OCI-LY3 (cell line): ENCODE data around the gene ASIC5.

Source experiments
- H2AFZ ChIP-seq: fragments of 200-600, 300-600 bp; shearing (Covaris generic); 2 replicates; pipeline ENCODE4 v1.6.0; 2014; ENCODE audit warnings: antibody characterized with exemption, low read depth, low read length
- H3K27ac ChIP-seq: fragments of 200-600, 300-600 bp; sonication (generic); 2 replicates; pipeline ENCODE4 v1.5.1; 2014; ENCODE audit warnings: mild to moderate bottlenecking, low read length, moderate library complexity, mixed read lengths
- H3K27me3 ChIP-seq: fragments of 200-600, 300-600 bp; sonication (generic); 2 replicates; pipeline ENCODE4 v1.6.1; 2014; ENCODE audit warnings: low read depth, low read length, mixed read lengths
- H3K36me3 ChIP-seq: fragments of 200-600, 300-600 bp; sonication (generic); replicated peaks from 2 replicates; pipeline ENCODE3; 2014; ENCODE audit warnings: low read depth, low read length, mixed read lengths
- H3K4me1 ChIP-seq: fragments of 300-600, 200-600 bp; sonication (generic); 2 replicates; pipeline ENCODE4 v1.6.1; 2014; ENCODE audit warnings: low read length, mixed read lengths
- H3K4me2 ChIP-seq: fragments of 200-600, 300-600 bp; sonication (generic); 2 replicates; pipeline ENCODE4 v1.6.1; 2014; ENCODE audit warnings: low read length, mixed read lengths
- H3K4me3 ChIP-seq: fragments of 300-600, 200-600 bp; sonication (generic); 2 replicates; pipeline ENCODE4 v1.5.1; 2014; ENCODE audit warnings: antibody characterized with exemption, mild to moderate bottlenecking, low read length, moderate library complexity
- H3K79me2 ChIP-seq: fragments of 300-600, 200-600 bp; shearing (Covaris generic); 2 replicates; pipeline ENCODE4 v1.6.1; 2014; ENCODE audit warnings: mild to moderate bottlenecking, low read length, mixed read lengths
- H3K9ac ChIP-seq: fragments of 300-600, 200-600 bp; shearing (Covaris generic); 2 replicates; pipeline ENCODE4 v1.6.0; 2014; ENCODE audit warnings: mild to moderate bottlenecking, low read length, moderate library complexity
- H3K9me3 ChIP-seq: fragments of 200-600, 300-600 bp; shearing (Covaris generic); 2 replicates; pipeline ENCODE4 v1.6.1; 2014; ENCODE audit warnings: low read length, mixed read lengths; ENCODE audit not compliant: insufficient read depth
- H4K20me1 ChIP-seq: fragments of 200-600, 300-600 bp; sonication (generic); 2 replicates; pipeline ENCODE4 v1.6.1; 2016; ENCODE audit warnings: low read length, mixed read lengths; ENCODE audit not compliant: insufficient read depth
- CTCF ChIP-seq: fragments of 200-600, 300-600 bp; sonication (generic); IDR thresholded peaks from 2 replicates; pipeline ENCODE4 v1.5.1; 2014; ENCODE audit warnings: antibody characterized with exemption, low read length, low read depth
- EZH2phosphoT487 ChIP-seq: fragments of 200-600 bp; shearing (Covaris generic); IDR thresholded peaks from 2 replicates; pipeline ENCODE4 v1.6.1; 2018; ENCODE audit warnings: antibody characterized with exemption, mixed run types, low read depth

The ASIC5 gene

DNA sequence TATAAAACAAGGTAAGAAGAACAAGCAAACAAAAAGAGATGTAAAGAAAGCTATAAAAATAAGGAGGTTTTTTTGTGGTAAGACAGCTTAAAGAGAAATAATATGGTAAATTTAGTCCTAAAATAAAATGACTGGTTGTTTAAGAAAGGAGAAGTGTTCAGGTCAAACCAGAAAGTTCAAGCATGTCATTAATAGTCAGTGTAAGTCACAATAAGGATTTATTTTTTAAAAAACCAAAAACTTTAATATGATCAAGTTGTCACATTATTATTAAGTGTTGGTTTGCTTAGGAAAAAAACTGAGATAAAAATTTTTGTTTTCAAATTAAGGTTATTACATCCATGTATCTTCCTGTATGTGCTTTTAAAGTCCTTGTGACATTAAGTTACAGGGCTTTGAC, 19.1 kb downstream of the ASIC5 start:
- TF ChIP-seq EZH2phosphoT487 (no peak), CTCF (no peak)
- no peak overlapping the region for H3K27ac ChIP-seq
- H4K20me1 ChIP-seq: no peaks in the 10 kb centered on the region
- H3K27me3 ChIP-seq: no peaks in the 10 kb centered on the region
- no peaks in the 10 kb centered on the region for H3K79me2 ChIP-seq
- H3K4me1 ChIP-seq: no peaks in the 10 kb centered on the region
- H3K36me3 ChIP-seq: no peaks in the 10 kb centered on the region
- no peak overlapping the region for H3K4me3 ChIP-seq
- H3K9me3 ChIP-seq: peaks cover 16% of the 10 kb centered on the region; the same call in 1 of the 2 replicates
- H3K4me2 ChIP-seq: no peak overlapping the region
- no peak overlapping the region for H2AFZ ChIP-seq
- no peak overlapping the region for H3K9ac ChIP-seq

- no peak overlapping the region for H3K27ac ChIP-seq
- H3K27me3 ChIP-seq: no peaks in the 10 kb centered on the region
- no peak overlapping the region for H3K9ac ChIP-seq
- TF ChIP-seq EZH2phosphoT487 (no peak), CTCF (no peak)
- H3K36me3 ChIP-seq: no peaks in the 10 kb centered on the region
- no peaks in the 10 kb centered on the region for H3K79me2 ChIP-seq
- no peak overlapping the region for H2AFZ ChIP-seq
- H3K9me3 ChIP-seq: no peaks in the 10 kb centered on the region
- no peak overlapping the region for H3K4me3 ChIP-seq
- H3K4me1 ChIP-seq: peaks cover 5% of the 10 kb centered on the region
- H4K20me1 ChIP-seq: no peaks in the 10 kb centered on the region
- H3K4me2 ChIP-seq: no peak overlapping the region
Measured at GRCh38 chr4:155842080-155842479, 24.0 kb downstream of the ASIC5 start.

- no peak overlapping the region for H3K27ac ChIP-seq
- H3K4me2 ChIP-seq: 0 out of 2 replicates have a peak overlapping the region, but pooled peaks have one; percentile 5
- H4K20me1 ChIP-seq: no peaks in the 10 kb centered on the region
- no peak overlapping the region for H3K9ac ChIP-seq
- H2AFZ ChIP-seq: 0 out of 2 replicates have a peak overlapping the region, but pooled peaks have one; percentile 28
- no peak for TF ChIP-seq CTCF
- TF ChIP-seq EZH2phosphoT487: no peak
- H3K27me3 ChIP-seq: no peaks in the 10 kb centered on the region
- no peaks in the 10 kb centered on the region for H3K9me3 ChIP-seq
- no peak overlapping the region for H3K4me3 ChIP-seq
- no peaks in the 10 kb centered on the region for H3K79me2 ChIP-seq
- H3K36me3 ChIP-seq: no peaks in the 10 kb centered on the region
- H3K4me1 ChIP-seq: peaks cover 9% of the 10 kb centered on the region
Measured at GRCh38 chr4:155837203-155837796, 28.8 kb downstream of the ASIC5 start.

DNA sequence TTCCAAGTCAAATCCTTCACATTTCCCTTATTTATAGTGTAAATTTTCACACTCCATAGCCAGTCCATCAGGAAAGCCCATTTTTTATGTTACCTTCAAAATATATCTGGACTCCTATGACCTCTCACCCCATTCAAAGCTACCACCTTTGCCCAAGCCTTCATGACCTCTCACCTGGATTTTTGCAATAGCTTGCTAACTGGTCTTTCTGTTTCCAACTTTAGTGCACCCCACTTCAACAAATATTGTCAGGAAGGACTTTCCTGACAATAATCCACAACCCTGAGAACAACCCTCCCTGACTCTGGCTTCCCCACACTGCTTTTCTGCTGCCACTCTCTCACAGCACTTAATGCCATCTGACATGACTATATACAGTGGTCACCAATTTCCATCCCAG, 33.4 kb downstream of the ASIC5 start:
- Histone ChIP-seq H3K79me2 (no peaks in the 10 kb centered on the region), H3K27me3 (no peaks in the 10 kb centered on the region), H3K4me1 (peaks cover 9% of the 10 kb centered on the region), H3K4me2 (no peak overlapping the region), H3K9ac (no peak overlapping the region), H3K27ac (no peak overlapping the region), H2AFZ (no peak overlapping the region), H4K20me1 (no peaks in the 10 kb centered on the region), H3K4me3 (no peak overlapping the region), H3K36me3 (no peaks in the 10 kb centered on the region), H3K9me3 (no peaks in the 10 kb centered on the region)
- no peak for TF ChIP-seq CTCF
- TF ChIP-seq EZH2phosphoT487: no peak
